ENCODE measurements around the gene NNT. TPM values are rescaled to one million over a fixed set of nuclear protein-coding genes. Genes with fewer than 3 reads are reported as not detected.

NNT gene
- total and polyA plus RNA-seq, 9 of the 15 experiments (the other 6 are each of a cell fraction or from before 2014, with no cell fraction given), result 21.9 to 68.6 (median 42.2) TPM

DNA sequence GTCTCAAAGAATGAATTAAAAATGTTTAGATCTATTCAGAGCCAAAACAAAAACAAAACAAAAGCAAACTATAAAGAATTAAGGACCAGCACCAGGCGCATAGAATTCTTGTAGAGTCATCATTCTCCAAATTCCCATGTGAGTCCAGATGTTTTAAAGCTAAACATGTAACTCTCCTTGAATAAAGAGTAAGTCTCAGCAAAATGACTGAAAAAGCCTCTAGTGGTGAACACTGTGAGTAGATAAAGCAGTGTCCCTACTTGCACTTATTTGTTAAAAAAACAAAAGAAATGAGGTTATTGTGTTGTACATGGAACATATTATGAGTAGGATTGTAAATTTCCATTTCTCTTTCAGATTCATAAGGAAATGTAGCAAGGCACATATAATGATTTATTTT lies 44.0 kb downstream of the NNT start (continued):
- no peak for TF ChIP-seq BRD4 (IDR thresholded peaks at IDR 0.05)
- TF ChIP-seq LCOR (CRISPR knock-in tag; IDR thresholded peaks at IDR 0.05), result no peak
- TF ChIP-seq, protein P1, sequence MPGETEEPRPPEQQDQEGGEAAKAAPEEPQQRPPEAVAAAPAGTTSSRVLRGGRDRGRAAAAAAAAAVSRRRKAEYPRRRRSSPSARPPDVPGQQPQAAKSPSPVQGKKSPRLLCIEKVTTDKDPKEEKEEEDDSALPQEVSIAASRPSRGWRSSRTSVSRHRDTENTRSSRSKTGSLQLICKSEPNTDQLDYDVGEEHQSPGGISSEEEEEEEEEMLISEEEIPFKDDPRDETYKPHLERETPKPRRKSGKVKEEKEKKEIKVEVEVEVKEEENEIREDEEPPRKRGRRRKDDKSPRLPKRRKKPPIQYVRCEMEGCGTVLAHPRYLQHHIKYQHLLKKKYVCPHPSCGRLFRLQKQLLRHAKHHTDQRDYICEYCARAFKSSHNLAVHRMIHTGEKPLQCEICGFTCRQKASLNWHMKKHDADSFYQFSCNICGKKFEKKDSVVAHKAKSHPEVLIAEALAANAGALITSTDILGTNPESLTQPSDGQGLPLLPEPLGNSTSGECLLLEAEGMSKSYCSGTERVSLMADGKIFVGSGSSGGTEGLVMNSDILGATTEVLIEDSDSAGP (CRISPR knock-in tag; IDR thresholded peaks at IDR 0.05), result no peak
- TF ChIP-seq ZNF217 (CRISPR knock-in tag; IDR thresholded peaks at IDR 0.05), result no peak
- no peak for TF ChIP-seq POLR2AphosphoS5 (IDR thresholded peaks at IDR 0.05; ENCODE audit: control insufficient read depth, insufficient read depth, low read depth, low read length)
- TF ChIP-seq, protein P2, sequence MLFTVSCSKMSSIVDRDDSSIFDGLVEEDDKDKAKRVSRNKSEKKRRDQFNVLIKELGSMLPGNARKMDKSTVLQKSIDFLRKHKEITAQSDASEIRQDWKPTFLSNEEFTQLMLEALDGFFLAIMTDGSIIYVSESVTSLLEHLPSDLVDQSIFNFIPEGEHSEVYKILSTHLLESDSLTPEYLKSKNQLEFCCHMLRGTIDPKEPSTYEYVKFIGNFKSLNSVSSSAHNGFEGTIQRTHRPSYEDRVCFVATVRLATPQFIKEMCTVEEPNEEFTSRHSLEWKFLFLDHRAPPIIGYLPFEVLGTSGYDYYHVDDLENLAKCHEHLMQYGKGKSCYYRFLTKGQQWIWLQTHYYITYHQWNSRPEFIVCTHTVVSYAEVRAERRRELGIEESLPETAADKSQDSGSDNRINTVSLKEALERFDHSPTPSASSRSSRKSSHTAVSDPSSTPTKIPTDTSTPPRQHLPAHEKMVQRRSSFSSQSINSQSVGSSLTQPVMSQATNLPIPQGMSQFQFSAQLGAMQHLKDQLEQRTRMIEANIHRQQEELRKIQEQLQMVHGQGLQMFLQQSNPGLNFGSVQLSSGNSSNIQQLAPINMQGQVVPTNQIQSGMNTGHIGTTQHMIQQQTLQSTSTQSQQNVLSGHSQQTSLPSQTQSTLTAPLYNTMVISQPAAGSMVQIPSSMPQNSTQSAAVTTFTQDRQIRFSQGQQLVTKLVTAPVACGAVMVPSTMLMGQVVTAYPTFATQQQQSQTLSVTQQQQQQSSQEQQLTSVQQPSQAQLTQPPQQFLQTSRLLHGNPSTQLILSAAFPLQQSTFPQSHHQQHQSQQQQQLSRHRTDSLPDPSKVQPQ (CRISPR knock-in tag; IDR thresholded peaks at IDR 0.05; ENCODE audit: borderline replicate concordance), result no peak
- TF ChIP-seq, protein P3, sequence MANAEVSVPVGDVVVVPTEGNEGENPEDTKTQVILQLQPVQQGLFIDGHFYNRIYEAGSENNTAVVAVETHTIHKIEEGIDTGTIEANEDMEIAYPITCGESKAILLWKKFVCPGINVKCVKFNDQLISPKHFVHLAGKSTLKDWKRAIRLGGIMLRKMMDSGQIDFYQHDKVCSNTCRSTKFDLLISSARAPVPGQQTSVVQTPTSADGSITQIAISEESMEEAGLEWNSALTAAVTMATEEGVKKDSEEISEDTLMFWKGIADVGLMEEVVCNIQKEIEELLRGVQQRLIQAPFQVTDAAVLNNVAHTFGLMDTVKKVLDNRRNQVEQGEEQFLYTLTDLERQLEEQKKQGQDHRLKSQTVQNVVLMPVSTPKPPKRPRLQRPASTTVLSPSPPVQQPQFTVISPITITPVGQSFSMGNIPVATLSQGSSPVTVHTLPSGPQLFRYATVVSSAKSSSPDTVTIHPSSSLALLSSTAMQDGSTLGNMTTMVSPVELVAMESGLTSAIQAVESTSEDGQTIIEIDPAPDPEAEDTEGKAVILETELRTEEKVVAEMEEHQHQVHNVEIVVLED (CRISPR knock-in tag; IDR thresholded peaks at IDR 0.05), result no peak
- TF ChIP-seq MTA1 (IDR thresholded peaks at IDR 0.05; ENCODE audit: borderline replicate concordance), result no peak
- no peak for TF ChIP-seq SRF (CRISPR knock-in tag; IDR thresholded peaks at IDR 0.05)

All from K562 (cell line).